Peyer's patch (tissue), 4 donors: ENCODE measurements around the gene RBPJ. TPM values are rescaled to one million over a fixed set of nuclear protein-coding genes. Genes with fewer than 3 reads are reported as not detected.

Source experiments
- DNase-seq, 3 donors: peaks; one replicate each; pipeline ENCODE4 v3.0.0-alpha.2; 2017 to 2019
- H3K27ac ChIP-seq, 4 donors: fragments of 200-600 bp; sonication (generic); one replicate each; pipeline ENCODE4 v1.5.1; 2016 to 2019
- H3K27me3 ChIP-seq, 2 donors: fragments of 200-600 bp; sonication (generic); one replicate each; pipeline ENCODE4 v1.5.1; 2019
- H3K36me3 ChIP-seq, 3 donors: fragments of 200-600 bp; sonication (generic); one replicate each; pipeline ENCODE4 v1.5.1; 2016 to 2019
- H3K4me1 ChIP-seq, 4 donors: fragments of 200-600 bp; sonication (generic); one replicate each; pipeline ENCODE4 v1.5.1; 2016 to 2019
- H3K4me3 ChIP-seq, 4 donors: fragments of 200-600 bp; sonication (generic); 1 replicate in 3 of 4; 2 replicates in 1 of 4; pipeline ENCODE4 v1.5.1; 2016 to 2019; ENCODE audit warnings: mild to moderate bottlenecking in 1 of 4
- H3K9me3 ChIP-seq, 4 donors: fragments of 200-600 bp; sonication (generic); one replicate each; pipeline ENCODE4 v1.5.1; 2016 to 2019; ENCODE audit warnings: mild to moderate bottlenecking in 1 of 4
- CTCF ChIP-seq, 6 experiments: fragments of 450-650 bp in 4 of 6; fragments of 200-600 bp in 2 of 6; sonication (generic) in 1 of 6; IDR thresholded peaks; one replicate each; pipeline ENCODE4 v1.5.1; 2017 to 2019; ENCODE audit warnings: antibody characterized with exemption in 6 of 6, mild to moderate bottlenecking in 3 of 6, moderate library complexity in 1 of 6
- POLR2A ChIP-seq, 2 donors: fragments of 450-650 bp; IDR thresholded peaks; one replicate each; pipeline ENCODE4 v1.5.1; 2017; ENCODE audit warnings: antibody characterized with exemption in 2 of 2, mild to moderate bottlenecking in 2 of 2, moderate library complexity in 2 of 2
- total RNA-seq, 4 donors: library from RNA; depleted of rRNA; stranded (reverse); fragments of >200 nt; gene quantifications; one replicate each; pipeline ENCODE4 v1.1.0, GENCODE V29; 2016

RBPJ gene
- total RNA-seq, 4 donors from 2014 or later: 27.6 to 105 (median 42.8) TPM

- Histone ChIP-seq H3K36me3 (peaks cover 0 to 34% (median 0%) of the 10 kb centered on the region in 3 donors), H3K4me1 (no peaks in the 10 kb centered on the region), H3K4me3 (no peak overlapping the region), H3K27me3 (no peaks in the 10 kb centered on the region), H3K27ac (no peak overlapping the region), H3K9me3 (no peaks in the 10 kb centered on the region)
- no peak for DNase-seq
- TF ChIP-seq POLR2A (IDR thresholded peaks at IDR 0.05) (no peak), CTCF (IDR thresholded peaks at IDR 0.05) (no peak)
Observed at GRCh38 chr4:26418107-26418506, 97.3 kb downstream of the RBPJ start.

DNA sequence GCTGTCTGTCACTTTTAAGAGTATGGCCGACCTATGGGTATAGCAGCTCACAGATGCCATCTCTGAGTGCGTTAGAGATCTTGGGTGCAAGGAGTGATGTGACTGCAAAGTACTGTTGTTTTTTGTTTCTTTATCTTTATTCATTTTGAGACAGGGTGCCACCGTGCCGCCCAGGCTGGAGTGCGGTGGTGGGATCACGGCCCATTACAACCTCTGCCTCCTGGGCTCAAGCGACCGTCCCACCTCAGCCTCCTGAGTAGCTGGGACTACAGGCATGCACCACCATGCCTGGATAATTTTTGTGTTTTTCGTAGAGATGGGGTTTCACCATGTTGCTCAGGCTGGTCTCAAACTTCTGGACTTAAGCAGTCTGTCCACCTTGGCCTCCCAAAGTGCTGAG is 98.0 kb downstream of the RBPJ start:
- no peak overlapping the region for H3K4me3 ChIP-seq
- no peaks in the 10 kb centered on the region for H3K4me1 ChIP-seq
- H3K27ac ChIP-seq: no peak overlapping the region
- no peak for DNase-seq
- TF ChIP-seq POLR2A (IDR thresholded peaks at IDR 0.05) (no peak), CTCF (IDR thresholded peaks at IDR 0.05) (no peak)
- no peaks in the 10 kb centered on the region for H3K9me3 ChIP-seq
- H3K27me3 ChIP-seq: no peaks in the 10 kb centered on the region
- peaks cover 0 to 40% (median 0%) of the 10 kb centered on the region in 3 donors for H3K36me3 ChIP-seq

- no peak for DNase-seq
- Histone ChIP-seq H3K27me3 (no peaks in the 10 kb centered on the region), H3K36me3 (peaks cover 0 to 53% (median 0%) of the 10 kb centered on the region in 3 donors), H3K9me3 (no peaks in the 10 kb centered on the region), H3K4me1 (no peaks in the 10 kb centered on the region), H3K4me3 (no peak overlapping the region), H3K27ac (no peak overlapping the region)
- TF ChIP-seq CTCF (IDR thresholded peaks at IDR 0.05): no peak
- no peak for TF ChIP-seq POLR2A (IDR thresholded peaks at IDR 0.05)
Observed at GRCh38 chr4:26420438-26420837, 99.6 kb downstream of the RBPJ start.

- no peak overlapping the region for H3K27ac ChIP-seq
- H3K36me3 ChIP-seq: peaks cover 0 to 53% (median 0%) of the 10 kb centered on the region in 3 donors
Observed at GRCh38 chr4:26420913-26421312, 100.1 kb downstream of the RBPJ start.

GRCh38 chr4:26424153-26424552 is 103.3 kb downstream of the RBPJ start:
- Histone ChIP-seq H3K9me3 (no peaks in the 10 kb centered on the region), H3K4me3 (no peak overlapping the region), H3K4me1 (no peaks in the 10 kb centered on the region), H3K36me3 (peaks cover 0 to 64% (median 0%) of the 10 kb centered on the region in 3 donors), H3K27ac (no peak overlapping the region), H3K27me3 (no peaks in the 10 kb centered on the region)
- no peak for DNase-seq
- TF ChIP-seq CTCF (IDR thresholded peaks at IDR 0.05): no peak
- no peak for TF ChIP-seq POLR2A (IDR thresholded peaks at IDR 0.05)

More at GRCh38 chr4:26420913-26421312, 100.1 kb downstream of the RBPJ start:
- TF ChIP-seq POLR2A (IDR thresholded peaks at IDR 0.05): no peak
- TF ChIP-seq CTCF (IDR thresholded peaks at IDR 0.05): no peak
- no peak for DNase-seq
- no peaks in the 10 kb centered on the region for H3K4me1 ChIP-seq
- no peak overlapping the region for H3K4me3 ChIP-seq
- H3K27me3 ChIP-seq: no peaks in the 10 kb centered on the region
- H3K9me3 ChIP-seq: no peaks in the 10 kb centered on the region

GRCh38 chr4:26424838-26425237 is 104.0 kb downstream of the RBPJ start:
- Histone ChIP-seq H3K4me1 (no peaks in the 10 kb centered on the region), H3K27me3 (no peaks in the 10 kb centered on the region), H3K4me3 (no peak overlapping the region), H3K9me3 (no peaks in the 10 kb centered on the region), H3K36me3 (peaks cover 0 to 71% (median 0%) of the 10 kb centered on the region in 3 donors), H3K27ac (no peak overlapping the region)
- no peak for DNase-seq
- no peak for TF ChIP-seq POLR2A (IDR thresholded peaks at IDR 0.05)
- TF ChIP-seq CTCF (IDR thresholded peaks at IDR 0.05): no peak
